Raji (cell line): ENCODE measurements around the gene IQGAP3.

ENCODE experiments used
- POLR2A ChIP-seq: IDR thresholded peaks from 2 replicates; pipeline ENCODE4 v1.6.1; 2011; ENCODE audit warnings: low read depth, low read length, control low read depth; ENCODE audit not compliant: insufficient read depth

Gene IQGAP3

GRCh38 chr1:156586323-156586722 lies 14.0 kb upstream of the IQGAP3 start:
- no peak for TF ChIP-seq POLR2A

- TF ChIP-seq POLR2A: no peak
Measured at GRCh38 chr1:156584813-156585212, 12.4 kb upstream of the IQGAP3 start.

GRCh38 chr1:156583821-156584622 lies 11.7 kb upstream of the IQGAP3 start:
- no peak for TF ChIP-seq POLR2A

GRCh38 chr1:156582388-156583017 lies 10.1 kb upstream of the IQGAP3 start:
- no peak for TF ChIP-seq POLR2A

GRCh38 chr1:156581661-156582387 lies 9.5 kb upstream of the IQGAP3 start:
- TF ChIP-seq POLR2A: no peak

- TF ChIP-seq POLR2A: no peak
Measured at GRCh38 chr1:156579472-156579871, 7.1 kb upstream of the IQGAP3 start, which contains the start of gene TTC24. Gene TTC24, plus strand, starts transcription at chr1:156579723. Its CDS starts 1,642 bp downstream, at chr1:156581365.

GRCh38 chr1:156578055-156578454 lies 5.7 kb upstream of the IQGAP3 start:
- no peak for TF ChIP-seq POLR2A

- TF ChIP-seq POLR2A: no peak
Measured at GRCh38 chr1:156577550-156577949, 5.2 kb upstream of the IQGAP3 start.

GRCh38 chr1:156574039-156574633 lies 1.8 kb upstream of the IQGAP3 start:
- no peak for TF ChIP-seq POLR2A

- no peak for TF ChIP-seq POLR2A
Measured at GRCh38 chr1:156572663-156573018, 276 bp upstream of the IQGAP3 start.

- no peak for TF ChIP-seq POLR2A
Measured at GRCh38 chr1:156571261-156571852, 1.0 kb downstream of the IQGAP3 start.

GRCh38 chr1:156566436-156566835 lies 5.9 kb downstream of the IQGAP3 start:
- TF ChIP-seq POLR2A: no peak

- no peak for TF ChIP-seq POLR2A
Measured at GRCh38 chr1:156565519-156565918, 6.8 kb downstream of the IQGAP3 start.

- TF ChIP-seq POLR2A: no peak
Measured at GRCh38 chr1:156560585-156561163, 11.7 kb downstream of the IQGAP3 start.
